SH-SY5Y (cell line): ENCODE measurements around the gene PLA2R1.

Experiments
- GATA2 ChIP-seq: IDR thresholded peaks from 2 replicates; pipeline ENCODE4 v1.6.1; 2011; ENCODE audit warnings: mild to moderate bottlenecking, low read depth, low read length
- GATA3 ChIP-seq: IDR thresholded peaks from 2 replicates; pipeline ENCODE4 v1.6.1; 2011; ENCODE audit warnings: low read depth, mild to moderate bottlenecking, low read length, moderate library complexity

DNA sequence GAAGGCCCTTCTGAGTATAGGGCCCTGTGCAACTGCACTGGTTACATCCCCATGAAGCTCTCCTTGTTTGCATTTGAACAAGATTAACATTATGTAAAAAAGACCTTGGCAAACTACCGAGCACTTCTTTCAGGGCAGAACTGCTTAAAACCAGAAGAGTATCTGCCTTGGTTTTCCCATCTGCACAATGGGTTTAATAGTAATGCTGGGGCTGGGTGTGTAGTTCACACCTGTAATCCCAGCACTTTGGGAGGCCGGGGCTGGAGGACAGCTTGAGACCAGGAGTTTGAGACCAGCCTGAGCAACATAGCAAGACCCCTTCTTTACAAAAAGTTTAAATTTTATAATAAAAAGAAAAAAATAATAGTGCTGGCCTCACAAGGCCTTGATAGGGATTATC lies 8.5 kb downstream of the PLA2R1 start:
- no peak for TF ChIP-seq GATA2
- no peak for TF ChIP-seq GATA3
